ENCODE results near the gene PRRT1B.
"Not testable (repeated sequence)": the region's sequence is repeated elsewhere in the genome, so short reads cannot be mapped to it uniquely, and the experiment has no call there.

PRRT1B gene

GRCh38 chr9:131545003-131545785 lies at the start of gene PRRT1B:
Gene PRRT1B, plus strand, starts transcription at chr9:131545523. Its CDS starts 93 bp downstream, at chr9:131545616.
- DNase-seq (ENCODE audit: low read depth) = no peak

GRCh38 chr9:131495785-131496184 lies 49.5 kb upstream of the PRRT1B start:
- DNase-seq (ENCODE audit: low read depth) = no peak

- DNase-seq (ENCODE audit: low read depth) = no peak
These were observed 48.4 kb upstream of the PRRT1B start for GRCh38 chr9:131496844-131497405.

- no peak for DNase-seq (ENCODE audit: low read depth)
These were observed 46.0 kb upstream of the PRRT1B start for GRCh38 chr9:131499254-131499767.

- peak; percentile 53 for DNase-seq (ENCODE audit: low read depth)
These were observed 44.9 kb upstream of the PRRT1B start for GRCh38 chr9:131500377-131500776.

- peak; percentile 49 for DNase-seq (ENCODE audit: low read depth)
These were observed 44.3 kb upstream of the PRRT1B start for GRCh38 chr9:131500939-131501541.

GRCh38 chr9:131502781-131503625 lies 42.3 kb upstream of the PRRT1B start, which contains the start of gene POMT1:
Gene POMT1, plus strand, starts transcription at chr9:131502918. Its CDS starts 1,301 bp downstream, at chr9:131504219.
- DNase-seq (ENCODE audit: low read depth) = peak; percentile 87

GRCh38 chr9:131503626-131504465 lies 41.5 kb upstream of the PRRT1B start:
- DNase-seq (ENCODE audit: low read depth) = peak; percentile 55

GRCh38 chr9:131505012-131505411 lies 40.3 kb upstream of the PRRT1B start:
- no peak for DNase-seq (ENCODE audit: low read depth)

- DNase-seq (ENCODE audit: low read depth) = no peak
These were observed 33.9 kb upstream of the PRRT1B start for GRCh38 chr9:131511416-131511815.

- DNase-seq (ENCODE audit: low read depth) = no peak
These were observed 33.4 kb upstream of the PRRT1B start for GRCh38 chr9:131511880-131512279.

- DNase-seq (ENCODE audit: low read depth) = no peak
These were observed 32.1 kb upstream of the PRRT1B start for GRCh38 chr9:131513177-131513576.

- DNase-seq (ENCODE audit: low read depth) = not testable (repeated sequence)
These were observed 29.7 kb upstream of the PRRT1B start for GRCh38 chr9:131515559-131516031.

- DNase-seq (ENCODE audit: low read depth) = no peak
These were observed 29.2 kb upstream of the PRRT1B start for GRCh38 chr9:131516100-131516499.

GRCh38 chr9:131516930-131517329 lies 28.4 kb upstream of the PRRT1B start:
- DNase-seq (ENCODE audit: low read depth) = no peak

- DNase-seq (ENCODE audit: low read depth) = no peak
These were observed 27.5 kb upstream of the PRRT1B start for GRCh38 chr9:131517761-131518190.

GRCh38 chr9:131518553-131518952 lies 26.8 kb upstream of the PRRT1B start:
- no peak for DNase-seq (ENCODE audit: low read depth)

- DNase-seq (ENCODE audit: low read depth) = no peak
These were observed 24.8 kb upstream of the PRRT1B start for GRCh38 chr9:131520503-131520902.

- no peak for DNase-seq (ENCODE audit: low read depth)
These were observed 24.1 kb upstream of the PRRT1B start for GRCh38 chr9:131521203-131521602.

- DNase-seq (ENCODE audit: low read depth) = no peak
These were observed 23.5 kb upstream of the PRRT1B start for GRCh38 chr9:131521822-131522221.
